ENCODE measurements around the gene NAT9. TPM values are rescaled to one million over a fixed set of nuclear protein-coding genes. Genes with fewer than 3 reads are reported as not detected.

Gene NAT9
- total RNA-seq, 2 donors from 2014 or later, result 58.3 to 77.3 TPM

- peaks cover 34% of the 10 kb centered on the region for H3K4me1 ChIP-seq (ENCODE audit: control insufficient read depth, insufficient read depth, low read length)
- H3K27ac ChIP-seq (ENCODE audit: low read depth, low read length), result no peak overlapping the region
- Mint-ChIP-seq H3K4me1 (peaks cover 36% of the 10 kb centered on the region), H3K9me3 (no peaks in the 10 kb centered on the region), H3K27me3 (ENCODE audit: insufficient read depth) (no peaks in the 10 kb centered on the region), H3K36me3 (ENCODE audit: low read depth) (peaks cover 20% of the 10 kb centered on the region), H3K4me3 (no peak overlapping the region), H3K27ac (no peak overlapping the region)
- H3K9me3 ChIP-seq (ENCODE audit: control insufficient read depth, low read length), result no peaks in the 10 kb centered on the region
- no peak overlapping the region for H3K9ac ChIP-seq (ENCODE audit: extremely low read depth, low read length, poor library complexity, severe bottlenecking)
- no peak for DNase-seq
- no peaks in the 10 kb centered on the region for H3K27me3 ChIP-seq (ENCODE audit: control insufficient read depth, insufficient read depth, low read length, poor library complexity, severe bottlenecking)
- peaks cover 58% of the 10 kb centered on the region for H3K36me3 ChIP-seq (ENCODE audit: control insufficient read depth, insufficient read depth, low read length)
- H3K4me3 ChIP-seq (ENCODE audit: low read length), result no peak overlapping the region
- WGBS, 2 experiments (ENCODE audit: insufficient coverage in 1 of 2, insufficient read length in 1 of 2), result 99 to 100% methylated on average over 1 to 11 of the region's 11 CpGs
- no peak for TF ChIP-seq CTCF (conservative IDR thresholded peaks at IDR 0.05)
These were observed 14.2 kb downstream of the NAT9 start for GRCh38 chr17:74761931-74762330.

- no peak for TF ChIP-seq CTCF (conservative IDR thresholded peaks at IDR 0.05)
- Mint-ChIP-seq H3K27ac (peak overlapping the region; percentile 21), H3K4me1 (peaks cover 36% of the 10 kb centered on the region), H3K27me3 (ENCODE audit: insufficient read depth) (no peaks in the 10 kb centered on the region), H3K9me3 (no peaks in the 10 kb centered on the region), H3K36me3 (ENCODE audit: low read depth) (peaks cover 16% of the 10 kb centered on the region), H3K4me3 (no peak overlapping the region)
- peak overlapping the region; percentile 77 for H3K27ac ChIP-seq (ENCODE audit: low read depth, low read length)
- H3K4me1 ChIP-seq (ENCODE audit: control insufficient read depth, insufficient read depth, low read length), result peaks cover 36% of the 10 kb centered on the region
- no peaks in the 10 kb centered on the region for H3K9me3 ChIP-seq (ENCODE audit: control insufficient read depth, low read length)
- no peak for DNase-seq
- H3K9ac ChIP-seq (ENCODE audit: extremely low read depth, low read length, poor library complexity, severe bottlenecking), result no peak overlapping the region
- H3K36me3 ChIP-seq (ENCODE audit: control insufficient read depth, insufficient read depth, low read length), result peaks cover 58% of the 10 kb centered on the region
- WGBS, 2 experiments (ENCODE audit: insufficient coverage in 1 of 2, insufficient read length in 1 of 2), result 83 to 90% methylated on average over 2 to 4 of the region's 5 CpGs
- H3K27me3 ChIP-seq (ENCODE audit: control insufficient read depth, insufficient read depth, low read length, poor library complexity, severe bottlenecking), result no peaks in the 10 kb centered on the region
- no peak overlapping the region for H3K4me3 ChIP-seq (ENCODE audit: low read length)
These were observed 14.7 kb downstream of the NAT9 start for GRCh38 chr17:74761419-74761818.

- Histone ChIP-seq H3K27ac (ENCODE audit: low read depth, low read length) (peak overlapping the region; percentile 77), H3K36me3 (ENCODE audit: control insufficient read depth, insufficient read depth, low read length) (peaks cover 49% of the 10 kb centered on the region), H3K4me1 (ENCODE audit: control insufficient read depth, insufficient read depth, low read length) (peaks cover 36% of the 10 kb centered on the region), H3K4me3 (ENCODE audit: low read length) (no peak overlapping the region), H3K9ac (ENCODE audit: extremely low read depth, low read length, poor library complexity, severe bottlenecking) (no peak overlapping the region), H3K27me3 (ENCODE audit: control insufficient read depth, insufficient read depth, low read length, poor library complexity, severe bottlenecking) (no peaks in the 10 kb centered on the region), H3K9me3 (ENCODE audit: control insufficient read depth, low read length) (no peaks in the 10 kb centered on the region)
- Mint-ChIP-seq H3K4me1 (peaks cover 36% of the 10 kb centered on the region), H3K36me3 (ENCODE audit: low read depth) (peaks cover 10% of the 10 kb centered on the region), H3K27ac (peak overlapping the region; percentile 80), H3K4me3 (peak overlapping the region; percentile 29), H3K9me3 (no peaks in the 10 kb centered on the region), H3K27me3 (ENCODE audit: insufficient read depth) (no peaks in the 10 kb centered on the region)
- 75% methylated on average over 7 of the region's 7 CpGs; no CpG with 5 or more reads in 1 of the 2 experiments for WGBS, 2 experiments (ENCODE audit: insufficient coverage in 1 of 2, insufficient read length in 1 of 2)
- no peak for TF ChIP-seq CTCF (conservative IDR thresholded peaks at IDR 0.05)
- no peak for DNase-seq
These were observed 15.6 kb downstream of the NAT9 start for GRCh38 chr17:74760404-74761105.
